ENCODE results near the gene PLCB1. TPM values are rescaled to one million over a fixed set of nuclear protein-coding genes. Genes with fewer than 3 reads are reported as not detected.

PLCB1 gene
- polyA plus RNA-seq, 1 experiment, result 16.4 TPM

- CTCF ChIA-PET, result interaction anchor here (1.0 to 1.6 kb wide), 2 partner anchors 15 to 604 kb away, joined by 3 to 5 read pairs; no protein-coding TSS in a partner anchor
- POLR2A ChIA-PET, result no interaction called here
- peak; percentile 61 for DNase-seq (ENCODE audit: low read depth, low spot score)
- no peak overlapping the region for H3K4me3 ChIP-seq (ENCODE audit: low read depth, low read length)
- no peak for TF ChIP-seq CTCF (IDR thresholded peaks at IDR 0.05; ENCODE audit: low read depth, low read length)
- H3K9me3 ChIP-seq (ENCODE audit: control insufficient read depth, insufficient read depth, low read length), result no peaks in the 10 kb centered on the region
- H3K27ac ChIP-seq (ENCODE audit: low read depth, low read length), result no peak overlapping the region
- H3K27me3 ChIP-seq (ENCODE audit: control insufficient read depth, insufficient read depth, low read length), result no peaks in the 10 kb centered on the region
These were observed 15.8 kb upstream of the PLCB1 start for GRCh38 chr20:8116067-8116811.

- DNase-seq (ENCODE audit: low read depth, low spot score), result no peak
- ChIA-PET CTCF (interaction anchor here (0.7 to 0.9 kb wide), 2 partner anchors 603 to 1290 kb away, joined by 3 to 4 read pairs; no protein-coding TSS in a partner anchor), POLR2A (no interaction called here)
- Histone ChIP-seq H3K4me3 (ENCODE audit: low read depth, low read length) (no peak overlapping the region), H3K27me3 (ENCODE audit: control insufficient read depth, insufficient read depth, low read length) (no peaks in the 10 kb centered on the region), H3K27ac (ENCODE audit: low read depth, low read length) (no peak overlapping the region), H3K9me3 (ENCODE audit: control insufficient read depth, insufficient read depth, low read length) (no peaks in the 10 kb centered on the region)
- no peak for TF ChIP-seq CTCF (IDR thresholded peaks at IDR 0.05; ENCODE audit: low read depth, low read length)
These were observed 14.4 kb upstream of the PLCB1 start for GRCh38 chr20:8117636-8118035.

- H3K4me3 ChIP-seq (ENCODE audit: low read depth, low read length), result no peak overlapping the region
- no peaks in the 10 kb centered on the region for H3K9me3 ChIP-seq (ENCODE audit: control insufficient read depth, insufficient read depth, low read length)
- CTCF ChIA-PET, result interaction anchor here (0.9 kb wide), 1 partner anchor 603 kb away, joined by 4 read pairs; no protein-coding TSS in a partner anchor
- POLR2A ChIA-PET, result no interaction called here
- no peak for TF ChIP-seq CTCF (IDR thresholded peaks at IDR 0.05; ENCODE audit: low read depth, low read length)
- H3K27ac ChIP-seq (ENCODE audit: low read depth, low read length), result no peak overlapping the region
- DNase-seq (ENCODE audit: low read depth, low spot score), result no peak
- H3K27me3 ChIP-seq (ENCODE audit: control insufficient read depth, insufficient read depth, low read length), result no peaks in the 10 kb centered on the region
These were observed 14.0 kb upstream of the PLCB1 start for GRCh38 chr20:8118039-8118438.

- DNase-seq (ENCODE audit: low read depth, low spot score), result no peak
- CTCF ChIA-PET, result interaction anchor here (1.4 kb wide), 1 partner anchor 13 kb away, joined by 3 read pairs; no protein-coding TSS in a partner anchor
- H3K27ac ChIP-seq (ENCODE audit: low read depth, low read length), result no peak overlapping the region
- no peak for TF ChIP-seq CTCF (IDR thresholded peaks at IDR 0.05; ENCODE audit: low read depth, low read length)
- no peaks in the 10 kb centered on the region for H3K9me3 ChIP-seq (ENCODE audit: control insufficient read depth, insufficient read depth, low read length)
- POLR2A ChIA-PET, result no interaction called here
- H3K4me3 ChIP-seq (ENCODE audit: low read depth, low read length), result no peak overlapping the region
- H3K27me3 ChIP-seq (ENCODE audit: control insufficient read depth, insufficient read depth, low read length), result no peaks in the 10 kb centered on the region
These were observed 13.3 kb upstream of the PLCB1 start for GRCh38 chr20:8118760-8119159.

GRCh38 chr20:8121666-8122065 lies 10.4 kb upstream of the PLCB1 start:
- ChIA-PET POLR2A (no interaction called here), CTCF (interaction anchor here (1.3 to 5.3 kb wide), 3 partner anchors 77 to 600 kb away, joined by 7 to 24 read pairs (median 18); no protein-coding TSS in a partner anchor)
- no peak overlapping the region for H3K4me3 ChIP-seq (ENCODE audit: low read depth, low read length)
- no peak for TF ChIP-seq CTCF (IDR thresholded peaks at IDR 0.05; ENCODE audit: low read depth, low read length)
- no peak overlapping the region for H3K27ac ChIP-seq (ENCODE audit: low read depth, low read length)
- no peak for DNase-seq (ENCODE audit: low read depth, low spot score)
- H3K27me3 ChIP-seq (ENCODE audit: control insufficient read depth, insufficient read depth, low read length), result no peaks in the 10 kb centered on the region
- H3K9me3 ChIP-seq (ENCODE audit: control insufficient read depth, insufficient read depth, low read length), result no peaks in the 10 kb centered on the region

Data from AG04450 (cell line).